ENCODE data around the gene CDC25A.
A peak's percentile ranks its signal among the peaks of the same experiment; 100 is the strongest.
"Not testable (repeated sequence)": the region's sequence is repeated elsewhere in the genome, so short reads cannot be mapped to it uniquely, and the experiment has no call there.

CDC25A gene

DNA sequence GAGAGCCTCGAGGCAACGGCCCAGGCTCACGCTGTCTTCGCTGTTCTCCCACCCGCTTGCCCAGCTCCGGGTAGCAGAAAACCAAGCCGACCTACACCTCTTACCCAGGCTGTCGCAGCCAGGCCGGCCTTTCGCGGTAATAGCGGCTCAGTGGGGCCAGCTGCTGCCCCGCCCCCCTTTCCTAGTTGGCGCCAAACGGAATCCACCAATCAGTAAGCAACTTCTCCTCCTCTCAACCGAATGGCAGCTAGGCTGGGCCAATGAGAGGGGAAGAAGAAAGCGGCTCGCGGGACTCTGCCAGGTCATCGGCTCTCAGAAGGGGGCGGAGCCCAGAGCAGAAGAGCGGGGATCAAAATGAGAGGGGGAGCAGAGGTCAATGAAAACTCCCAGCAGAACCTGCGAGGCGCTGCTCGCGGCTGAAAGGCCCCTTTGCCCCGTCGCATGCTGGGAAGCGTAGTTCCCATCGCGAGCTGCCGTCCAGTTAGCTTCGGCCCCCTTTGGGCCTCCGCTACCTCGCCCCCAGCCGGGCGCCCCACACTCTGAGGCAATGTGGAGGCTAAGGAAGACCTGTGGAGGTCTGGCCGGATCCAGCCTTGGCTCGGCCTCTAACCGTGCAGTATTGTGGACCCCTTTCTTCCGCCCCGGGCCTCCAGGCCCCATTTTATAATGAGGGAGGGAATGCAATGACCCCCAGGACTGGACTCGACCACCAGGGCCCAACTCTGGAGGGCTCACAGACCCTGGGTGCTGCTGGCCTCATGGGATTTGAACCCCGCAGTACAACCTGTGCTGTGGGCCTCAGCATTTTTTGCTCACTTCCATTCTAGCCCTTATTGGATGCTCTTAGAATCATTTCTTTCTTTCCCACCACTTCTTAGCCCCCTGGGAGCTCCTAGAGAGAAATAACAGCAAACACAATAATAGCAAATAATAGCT is at the start of gene CDC25A:
Gene CDC25A, minus strand, starts transcription at position 152 of the 936 bp plus-strand sequence. CDS start 470 bp downstream, outside the sequence.
- DNase-seq = peak; percentile 99

DNA sequence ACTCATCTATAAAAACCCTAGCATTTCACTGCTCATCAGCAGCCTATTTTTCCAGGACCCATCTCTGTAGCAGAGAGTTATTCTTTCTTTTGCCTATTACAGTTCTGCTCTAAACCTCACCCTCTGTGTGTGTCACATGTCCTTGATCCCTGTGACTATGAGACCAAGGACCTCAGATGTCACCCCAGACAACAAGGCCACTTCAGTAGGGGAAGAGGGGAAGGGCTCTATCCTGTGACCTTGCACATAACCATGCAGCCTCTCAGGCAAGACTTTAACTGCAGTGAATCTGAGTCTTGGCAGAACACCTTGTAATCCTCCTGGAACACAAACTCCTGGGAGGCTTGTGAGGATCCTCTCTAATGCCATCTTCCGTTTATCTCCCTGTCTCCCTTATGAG is 48.3 kb upstream of the CDC25A start:
- no peak for DNase-seq

DNA sequence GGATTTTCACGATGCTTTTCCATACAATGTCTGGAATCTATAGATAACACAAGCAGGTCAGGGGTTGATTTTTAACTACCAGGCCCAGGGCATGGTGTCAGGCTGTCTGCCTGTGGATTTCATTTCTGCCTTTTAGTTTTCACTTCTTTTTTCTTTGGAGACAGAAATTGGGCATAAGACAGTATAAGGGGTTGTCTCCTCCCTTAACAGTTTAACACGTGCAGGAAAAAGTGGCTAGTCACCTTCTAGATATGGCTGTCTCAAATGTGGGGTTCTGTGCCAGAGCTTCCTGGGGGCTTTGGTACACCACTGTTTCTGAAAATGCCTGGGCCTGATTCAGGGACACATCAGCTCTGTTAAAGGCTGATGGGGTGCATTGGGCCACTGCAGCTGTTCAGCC is 45.3 kb upstream of the CDC25A start:
- no peak for DNase-seq

DNA sequence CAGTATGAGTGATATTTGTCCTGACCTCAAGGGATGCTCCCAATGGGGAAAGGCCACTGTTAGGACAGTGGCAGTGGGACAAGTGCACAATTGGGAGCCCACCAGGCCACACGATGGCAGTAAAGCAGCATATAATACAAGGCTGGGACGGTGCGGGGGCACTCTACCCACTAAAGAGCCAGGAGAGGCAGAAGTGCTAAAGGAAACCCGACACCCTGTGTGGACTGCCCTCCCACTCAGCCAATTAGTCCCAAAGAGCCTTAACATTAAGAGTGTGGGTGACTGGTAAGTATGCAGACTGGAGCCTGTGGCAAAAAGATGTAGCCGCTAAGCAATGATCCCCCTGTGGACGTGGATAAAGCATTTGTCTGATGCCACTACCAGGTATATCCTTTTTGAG is 44.5 kb upstream of the CDC25A start:
- peak; percentile 77 for DNase-seq

DNA sequence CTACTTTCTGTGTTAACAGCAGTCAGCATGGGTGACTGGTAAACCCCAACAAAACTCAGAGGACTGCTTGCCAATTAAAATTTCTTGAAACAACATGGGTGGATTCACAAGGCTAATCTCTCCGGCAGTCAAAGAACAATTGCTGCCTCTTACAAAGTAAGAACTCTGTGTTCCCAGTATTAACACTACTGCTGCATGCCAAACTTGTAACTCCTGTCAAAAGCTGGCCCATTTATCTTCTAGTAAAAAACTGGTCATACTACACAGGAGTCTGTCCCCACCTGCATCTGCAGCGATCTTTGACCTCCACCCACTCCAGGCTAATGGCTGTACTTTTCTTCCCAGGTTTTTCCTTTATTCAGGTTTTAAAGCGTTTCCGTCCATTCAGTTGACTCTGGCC is 44.0 kb upstream of the CDC25A start:
- DNase-seq = no peak

DNA sequence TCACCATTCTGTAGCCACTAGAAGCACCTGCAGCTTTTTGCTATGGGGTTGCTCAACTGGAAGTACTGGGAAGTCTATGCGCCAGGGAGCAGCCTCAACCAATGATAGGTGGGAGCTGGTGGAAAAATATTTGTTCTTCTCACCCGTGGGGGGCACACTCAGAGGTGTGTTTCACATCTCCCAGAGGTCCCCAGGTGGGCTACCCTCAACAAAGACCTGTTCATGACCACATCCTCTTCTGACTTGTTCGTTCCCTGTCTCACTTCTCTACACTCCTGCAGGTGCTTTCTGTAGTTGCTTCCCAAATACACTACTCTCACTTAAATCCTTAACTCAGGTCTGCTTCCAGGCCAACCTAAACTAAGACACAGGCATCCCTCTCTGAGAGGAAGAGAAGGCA is 38.7 kb upstream of the CDC25A start:
- DNase-seq = no peak

DNA sequence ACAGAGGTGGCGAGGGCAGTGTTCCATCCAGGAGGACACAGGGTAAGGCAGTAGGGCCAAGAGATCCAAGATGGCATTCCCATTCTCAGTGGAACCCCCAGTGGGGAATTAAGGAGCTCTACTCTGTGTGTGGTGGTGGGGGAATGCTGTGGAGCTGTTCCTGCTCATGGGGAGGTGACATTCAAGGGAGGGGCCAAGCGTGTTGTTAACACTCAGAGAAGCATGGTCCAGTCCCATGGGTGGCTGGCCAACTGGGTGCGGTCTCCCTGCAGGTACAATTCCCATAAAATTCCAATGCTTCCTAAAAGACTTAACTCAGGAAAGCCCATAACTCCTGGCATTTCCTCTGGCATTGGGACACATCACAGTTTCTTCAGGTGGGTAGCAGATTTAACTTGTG is 37.4 kb upstream of the CDC25A start:
- DNase-seq = no peak

DNA sequence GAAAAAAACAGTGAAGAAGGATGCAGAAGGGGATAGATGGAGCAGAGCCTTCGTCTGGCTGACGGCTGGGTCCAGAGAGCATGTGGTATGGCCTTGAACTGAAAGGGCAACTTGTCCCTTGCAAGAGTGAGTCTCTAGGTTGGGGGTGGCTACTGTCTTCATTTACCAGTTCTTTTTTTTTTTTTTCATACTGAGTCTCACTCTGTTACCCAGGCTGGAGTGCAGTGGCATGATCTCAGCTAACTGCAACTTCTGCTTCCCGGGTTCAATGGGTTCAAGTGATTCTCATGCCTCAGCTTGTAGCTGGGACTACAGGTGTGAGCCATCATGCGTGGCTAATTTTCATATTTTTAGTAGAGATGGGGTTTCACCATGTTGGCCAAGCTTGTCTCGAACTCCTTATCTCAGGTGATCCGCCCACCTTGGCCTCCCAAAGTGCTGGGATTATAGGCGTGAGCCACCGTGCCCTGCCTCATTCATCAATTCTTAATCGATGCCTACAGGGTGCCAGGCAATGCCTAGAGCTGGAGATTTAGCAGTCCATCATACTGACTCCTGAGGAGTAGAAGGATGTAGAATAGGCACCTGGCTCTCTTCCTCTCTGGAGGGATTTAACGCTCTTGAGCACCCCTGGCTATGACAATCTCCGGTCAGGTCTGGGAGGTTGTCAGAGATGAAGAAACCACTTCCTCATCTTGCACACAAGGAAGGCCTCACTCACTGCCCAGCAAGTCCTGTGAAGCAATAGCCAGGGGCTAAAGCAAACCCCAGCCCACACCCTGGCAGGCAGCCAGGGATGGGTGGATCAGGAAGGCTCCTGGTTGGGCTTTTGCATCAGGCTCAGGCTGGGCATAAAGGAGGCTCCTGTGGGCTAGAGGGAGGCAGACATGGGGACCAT is 34.6 kb upstream of the CDC25A start, which contains the start of gene CAMP:
Gene CAMP, plus strand, starts transcription at position 880 of the 898 bp plus-strand sequence. Its CDS starts 17 bp downstream, at position 897.
- DNase-seq = no peak

DNA sequence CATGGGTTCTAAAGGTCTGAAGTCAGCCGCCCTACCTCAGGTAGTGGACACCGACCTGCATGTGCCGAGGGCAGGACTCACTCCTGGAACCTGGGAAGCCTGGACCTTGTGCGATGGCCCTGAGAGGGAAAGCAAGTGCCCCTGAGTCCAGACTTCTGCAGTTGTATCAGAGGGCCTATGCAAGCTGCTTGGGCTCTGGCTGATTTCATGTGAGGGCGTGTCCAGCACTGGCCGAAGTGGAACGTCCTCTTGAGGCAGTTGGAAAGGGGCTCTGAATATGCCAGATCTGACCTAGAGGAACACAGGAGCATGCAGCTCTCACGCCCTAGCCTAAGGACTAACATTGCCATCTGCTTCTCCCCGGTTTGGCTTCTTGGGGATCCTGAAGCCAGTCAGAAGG is 32.5 kb upstream of the CDC25A start:
- no peak for DNase-seq

DNA sequence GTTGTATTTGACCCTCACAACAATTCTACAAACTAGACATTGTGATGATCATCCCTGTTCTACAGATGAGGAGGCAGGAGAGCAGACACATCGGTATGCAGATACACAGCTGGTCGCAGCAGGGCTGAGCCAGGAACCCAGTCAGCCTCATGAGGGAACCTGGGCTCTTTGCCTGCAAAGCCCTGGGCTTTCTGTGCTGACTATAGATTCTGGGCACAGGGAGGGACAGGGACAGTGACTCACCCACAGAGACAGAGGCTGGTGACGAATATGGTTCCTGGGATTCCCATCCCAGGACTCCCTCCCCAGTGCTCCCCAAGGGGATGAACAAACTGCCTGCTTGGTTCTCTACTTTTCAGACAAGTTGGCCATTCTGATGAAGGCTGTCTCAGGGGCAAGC is 31.3 kb upstream of the CDC25A start:
- DNase-seq = no peak

DNA sequence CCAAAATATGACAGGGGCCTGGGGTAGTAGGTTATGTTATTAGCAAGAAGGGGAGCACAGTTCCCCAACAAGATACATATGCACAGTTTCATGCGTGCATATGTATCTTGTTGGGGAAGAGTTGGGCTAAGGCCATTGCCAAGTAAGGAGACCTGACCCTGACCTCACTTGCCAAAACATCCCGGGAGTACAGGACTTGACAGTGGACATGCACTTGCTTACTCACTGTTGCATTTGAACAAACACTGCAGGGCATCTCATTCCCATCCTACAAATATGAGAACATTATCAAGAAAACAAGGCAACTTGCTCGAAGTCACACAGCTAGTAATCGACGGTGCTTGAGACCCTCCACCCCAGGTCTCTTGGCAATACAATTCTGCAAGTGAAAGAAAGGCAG is 30.3 kb upstream of the CDC25A start:
- no peak for DNase-seq

DNA sequence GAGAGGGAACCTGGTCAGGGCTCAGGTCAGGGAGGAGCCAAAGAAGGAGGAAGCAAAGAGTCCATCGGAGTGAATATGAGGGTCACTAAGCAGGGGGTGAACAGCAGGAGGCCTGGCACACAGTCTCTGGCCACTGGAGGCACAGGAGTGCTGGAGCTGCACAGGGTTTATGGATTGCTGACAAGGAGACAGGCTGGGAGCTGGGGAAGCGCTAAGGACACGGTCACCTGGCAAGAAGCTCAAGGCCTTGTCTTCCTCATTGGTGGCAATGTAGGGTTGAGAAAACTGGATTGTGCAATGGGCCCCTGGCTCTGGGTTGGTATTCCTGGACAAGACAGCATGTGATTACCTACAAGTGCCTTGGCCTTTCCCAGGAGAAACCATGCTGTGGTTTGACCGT is 29.2 kb upstream of the CDC25A start:
- DNase-seq = no peak

DNA sequence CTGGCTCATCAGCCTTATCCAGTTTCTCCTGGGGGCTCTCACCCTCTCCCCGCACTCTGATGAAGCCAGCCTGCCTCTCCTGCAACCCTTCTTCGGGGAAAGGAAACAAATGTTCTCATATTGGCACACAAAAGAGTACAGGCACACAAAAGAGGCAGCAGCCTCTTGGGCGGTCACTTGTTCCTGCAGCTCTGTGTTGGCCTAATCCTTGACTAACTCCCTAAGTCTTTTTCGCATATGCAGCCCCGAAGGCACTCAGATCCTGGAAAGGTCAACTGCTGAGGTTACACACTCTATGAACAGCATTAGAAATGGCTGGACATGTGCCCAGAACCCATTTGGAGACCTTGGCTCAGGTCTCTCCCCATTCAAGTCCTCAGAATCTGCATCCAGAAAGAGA is 27.7 kb upstream of the CDC25A start:
- DNase-seq = no peak

DNA sequence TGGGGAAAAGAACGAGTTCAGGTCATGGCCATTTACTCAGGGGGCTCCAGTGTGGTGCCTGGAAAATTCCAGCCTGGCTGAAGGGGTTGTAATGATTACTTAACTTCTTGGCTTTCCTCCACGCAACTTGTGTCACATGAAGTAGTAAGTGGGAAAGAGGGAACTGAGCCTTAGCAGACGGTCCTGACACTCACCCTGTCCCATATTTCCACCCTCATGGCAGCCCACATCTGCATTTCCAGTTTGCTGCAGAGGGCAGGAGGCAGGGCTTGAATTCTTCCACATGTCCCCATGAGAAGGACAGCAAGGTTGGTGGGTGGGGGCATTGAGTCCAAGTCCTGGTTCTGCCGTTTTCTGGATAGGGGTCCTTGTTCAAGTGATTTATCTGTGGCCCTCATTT is 27.2 kb upstream of the CDC25A start:
- no peak for DNase-seq

DNA sequence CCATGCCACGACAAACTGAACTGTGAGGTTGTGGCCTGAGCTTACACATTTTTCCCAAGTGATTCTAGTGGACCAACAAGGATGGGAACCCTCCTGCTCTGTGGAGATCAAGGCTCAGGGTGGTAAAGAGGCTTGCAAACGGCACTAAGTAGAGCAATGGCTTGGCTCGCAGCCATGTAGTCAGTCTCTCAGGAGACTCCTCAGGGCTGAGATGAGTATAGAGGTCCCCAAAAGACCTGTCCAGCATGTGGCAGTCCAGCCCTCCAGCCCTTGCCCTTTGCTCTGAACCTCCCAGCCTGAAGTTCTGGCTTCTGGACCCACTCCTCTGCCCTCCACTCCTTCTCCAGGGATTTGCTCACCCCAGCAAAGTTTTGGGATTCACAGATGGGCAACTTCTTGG is 26.8 kb upstream of the CDC25A start:
- no peak for DNase-seq

DNA sequence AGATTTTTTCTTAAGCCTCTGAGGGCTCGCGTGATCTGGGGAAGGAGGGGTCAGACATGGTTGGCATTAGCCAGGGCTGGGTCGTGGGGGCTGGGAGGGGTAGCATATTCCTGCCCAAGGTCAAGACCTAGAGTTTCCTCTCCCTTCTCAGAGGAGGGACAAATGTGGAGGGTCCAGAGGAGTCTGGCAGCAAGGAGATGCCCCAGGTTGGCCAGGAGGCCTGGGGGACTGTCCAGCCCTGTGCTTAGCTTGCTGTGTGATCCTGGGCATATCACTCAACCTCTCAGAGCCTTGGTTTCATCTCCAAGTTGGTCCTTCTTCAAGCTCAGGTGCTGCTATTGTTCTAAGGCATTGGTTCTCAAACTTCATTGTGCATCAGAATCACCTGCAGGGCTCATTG is 26.0 kb upstream of the CDC25A start:
- no peak for DNase-seq

DNA sequence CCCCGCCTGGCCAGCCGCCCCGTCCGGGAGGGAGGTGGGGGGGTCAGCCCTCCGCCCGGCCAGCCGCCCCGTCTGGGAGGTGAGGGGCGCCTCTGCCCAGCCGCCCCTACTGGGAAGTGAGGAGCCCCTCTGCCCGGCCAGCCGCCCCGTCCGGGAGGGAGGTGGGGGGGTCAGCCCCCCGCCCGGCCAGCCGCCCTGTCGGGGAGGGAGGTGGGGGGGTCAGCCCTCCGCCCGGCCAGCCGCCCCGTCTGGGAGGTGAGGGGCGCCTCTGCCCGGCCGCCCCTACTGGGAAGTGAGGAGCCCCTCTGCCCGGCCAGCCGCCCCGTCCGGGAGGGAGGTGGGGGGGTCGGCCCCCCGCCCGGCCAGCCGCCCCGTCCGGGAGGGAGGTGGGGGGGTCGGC is 23.6 kb upstream of the CDC25A start:
- DNase-seq = not testable (repeated sequence)

DNA sequence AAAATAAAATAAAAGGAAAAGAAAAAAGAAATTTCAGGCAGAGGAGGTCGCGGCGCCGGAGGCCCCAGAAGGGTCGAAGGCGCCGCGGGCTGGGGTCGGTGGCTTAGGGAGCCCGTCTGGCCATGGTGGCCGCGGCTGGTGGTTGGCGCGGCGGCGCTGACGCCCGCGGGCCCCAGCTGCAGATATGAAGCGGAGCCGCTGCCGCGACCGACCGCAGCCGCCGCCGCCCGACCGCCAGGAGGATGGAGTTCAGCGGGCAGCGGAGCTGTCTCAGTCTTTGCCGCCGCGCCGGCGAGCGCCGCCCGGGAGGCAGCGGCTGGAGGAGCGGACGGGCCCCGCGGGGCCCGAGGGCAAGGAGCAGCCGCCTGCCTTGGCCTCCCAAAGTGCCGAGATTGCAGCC is 22.3 kb upstream of the CDC25A start:
- DNase-seq = not testable (repeated sequence)

DNA sequence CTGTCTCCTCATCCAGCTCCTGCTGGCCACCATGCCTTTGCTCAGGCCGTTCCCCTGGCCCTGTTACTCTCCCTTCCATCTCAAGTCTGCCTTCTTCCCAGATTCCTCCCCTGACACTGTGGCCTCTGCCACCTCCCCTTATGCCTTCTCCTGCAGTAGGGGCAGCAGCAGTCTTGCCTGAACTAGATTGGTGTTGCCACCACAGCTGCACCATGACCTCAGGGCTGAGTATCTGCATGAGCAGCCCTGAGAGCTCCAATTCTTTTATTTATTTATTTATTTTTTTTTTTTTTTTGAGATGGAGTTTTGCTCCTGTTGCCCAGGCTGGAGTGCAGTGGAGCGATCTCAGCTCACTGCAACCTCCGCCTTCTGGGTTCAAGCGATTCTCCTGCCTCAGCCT is 21.2 kb upstream of the CDC25A start:
- no peak for DNase-seq

DNA sequence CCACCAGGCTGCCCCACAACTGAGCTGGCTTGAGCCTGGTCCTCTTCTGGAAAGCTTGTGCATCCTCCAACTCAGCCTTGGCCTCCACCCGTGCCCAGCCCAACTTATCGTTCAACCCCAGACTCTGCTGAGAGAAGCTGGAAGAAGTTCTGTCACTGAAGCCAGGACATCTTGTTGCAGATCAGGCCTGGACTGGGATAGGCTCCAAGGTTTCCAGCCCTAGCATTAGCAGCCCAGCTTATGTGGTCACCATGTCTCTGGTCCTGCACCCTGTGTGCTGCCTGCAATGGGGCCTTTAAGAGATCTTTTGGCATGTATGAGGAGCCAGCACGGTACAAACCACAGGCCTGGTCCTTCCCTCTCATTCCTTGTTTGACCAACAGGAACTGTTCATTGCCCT is 19.9 kb upstream of the CDC25A start:
- DNase-seq = no peak

DNA sequence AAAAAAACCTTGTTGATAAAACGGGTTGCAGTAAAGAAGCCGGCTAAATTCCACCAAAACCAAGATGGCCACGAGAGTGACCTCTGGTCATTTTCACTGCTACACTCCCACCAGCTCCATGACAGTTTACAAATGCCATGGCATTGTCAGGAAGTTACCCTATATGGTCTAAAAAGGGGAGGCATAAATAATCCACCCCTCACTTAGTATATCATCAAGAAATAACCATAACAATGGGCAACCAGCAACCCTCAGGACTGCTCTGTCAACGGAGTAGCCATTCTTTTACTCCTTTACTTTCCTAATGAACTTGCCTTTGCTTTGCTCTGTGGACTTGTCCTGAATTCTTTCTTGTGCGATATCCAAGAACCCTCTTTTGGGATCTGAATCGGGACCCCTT is 14.4 kb upstream of the CDC25A start:
- no peak for DNase-seq

DNA sequence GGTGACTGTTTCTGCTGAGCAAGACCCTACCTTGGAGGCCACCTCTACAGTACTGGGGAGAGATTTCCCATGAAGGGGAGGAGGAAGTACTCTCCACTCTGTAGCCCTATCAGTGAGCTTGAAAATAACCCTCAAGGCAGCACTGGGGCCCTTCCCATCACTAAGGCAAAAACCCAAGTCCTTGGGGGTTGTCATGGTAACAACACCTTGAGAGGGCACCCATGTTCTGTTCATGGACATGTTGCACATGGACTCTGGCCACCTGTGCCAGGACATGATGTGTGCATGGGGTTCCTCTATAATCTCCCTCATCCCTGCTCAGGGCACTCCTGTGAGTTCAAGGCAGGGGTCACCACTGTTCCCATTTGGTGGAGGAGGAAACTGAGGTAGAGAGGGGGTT is 10.9 kb upstream of the CDC25A start:
- DNase-seq = no peak

DNA sequence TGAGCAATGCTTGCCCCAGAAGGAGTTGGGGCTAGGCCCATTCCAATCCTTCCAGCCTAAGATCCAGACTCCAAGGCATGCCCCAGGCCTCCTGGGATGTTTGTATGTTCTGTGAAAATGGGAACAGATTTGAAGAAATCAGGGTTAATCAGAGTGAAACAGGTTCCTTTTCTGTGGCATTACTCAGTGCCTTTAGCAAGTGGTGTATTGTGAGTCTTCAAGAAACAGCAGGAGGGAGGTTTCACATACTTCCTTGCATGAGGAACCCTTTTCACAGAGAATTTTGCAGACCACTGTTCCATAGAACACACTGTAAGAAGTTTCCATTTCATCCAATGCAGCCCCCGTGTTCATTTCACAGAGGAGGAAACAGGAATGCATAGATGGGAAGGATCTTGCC is 8.4 kb upstream of the CDC25A start:
- no peak for DNase-seq
